ENCODE measurements around the gene KIF6.
"Not testable (repeated sequence)": the region's sequence is repeated elsewhere in the genome, so short reads cannot be mapped to it uniquely, and the experiment has no call there.

Gene KIF6

GRCh38 chr6:39755231-39755630 is 30.0 kb upstream of the KIF6 start:
- Histone ChIP-seq H3K27me3 (no peaks in the 10 kb centered on the region), H3K4me2 (no peak overlapping the region), H4K20me1 (no peaks in the 10 kb centered on the region), H3K4me1 (no peaks in the 10 kb centered on the region), H3K36me3 (no peaks in the 10 kb centered on the region), H3K4me3 (no peak overlapping the region), H3K9ac (no peak overlapping the region), H3K27ac (no peak overlapping the region), H3K9me3 (no peaks in the 10 kb centered on the region)
- no peak for TF ChIP-seq Cebpa-rat (IDR thresholded peaks at IDR 0.05)

GRCh38 chr6:39754514-39755115 is 29.4 kb upstream of the KIF6 start:
- H3K4me3 ChIP-seq = no peak overlapping the region
- no peaks in the 10 kb centered on the region for H3K36me3 ChIP-seq
- H4K20me1 ChIP-seq = no peaks in the 10 kb centered on the region
- TF ChIP-seq Cebpa-rat (IDR thresholded peaks at IDR 0.05) = no peak
- no peak overlapping the region for H3K9ac ChIP-seq
- no peaks in the 10 kb centered on the region for H3K9me3 ChIP-seq
- no peak overlapping the region for H3K4me2 ChIP-seq
- no peaks in the 10 kb centered on the region for H3K4me1 ChIP-seq
- no peak overlapping the region for H3K27ac ChIP-seq
- H3K27me3 ChIP-seq = no peaks in the 10 kb centered on the region

GRCh38 chr6:39753725-39754045 is 28.5 kb upstream of the KIF6 start:
- Histone ChIP-seq H4K20me1 (no peaks in the 10 kb centered on the region), H3K9ac (no peak overlapping the region), H3K4me1 (no peaks in the 10 kb centered on the region), H3K27me3 (no peaks in the 10 kb centered on the region), H3K4me3 (no peak overlapping the region), H3K4me2 (no peak overlapping the region), H3K27ac (no peak overlapping the region), H3K36me3 (no peaks in the 10 kb centered on the region), H3K9me3 (no peaks in the 10 kb centered on the region)
- TF ChIP-seq Cebpa-rat (IDR thresholded peaks at IDR 0.05) = no peak

- no peaks in the 10 kb centered on the region for H3K27me3 ChIP-seq
- no peak for TF ChIP-seq Cebpa-rat (IDR thresholded peaks at IDR 0.05)
- no peak overlapping the region for H3K4me3 ChIP-seq
- H3K36me3 ChIP-seq = no peaks in the 10 kb centered on the region
- H3K9ac ChIP-seq = no peak overlapping the region
- no peak overlapping the region for H3K4me2 ChIP-seq
- no peaks in the 10 kb centered on the region for H3K9me3 ChIP-seq
- no peaks in the 10 kb centered on the region for H3K4me1 ChIP-seq
- H4K20me1 ChIP-seq = no peaks in the 10 kb centered on the region
- no peak overlapping the region for H3K27ac ChIP-seq
Observed at GRCh38 chr6:39752835-39753724, 27.9 kb upstream of the KIF6 start.

- TF ChIP-seq Cebpa-rat (IDR thresholded peaks at IDR 0.05) = no peak
- no peak overlapping the region for H3K4me2 ChIP-seq
Observed at GRCh38 chr6:39746795-39747194, 21.6 kb upstream of the KIF6 start.

GRCh38 chr6:39733704-39734103 is 8.5 kb upstream of the KIF6 start:
- H3K27ac ChIP-seq = no peak overlapping the region
- H3K4me2 ChIP-seq = no peak overlapping the region
- no peaks in the 10 kb centered on the region for H3K4me1 ChIP-seq
- no peak overlapping the region for H3K9ac ChIP-seq
- no peaks in the 10 kb centered on the region for H3K27me3 ChIP-seq
- H3K4me3 ChIP-seq = no peak overlapping the region
- no peak for TF ChIP-seq Cebpa-rat (IDR thresholded peaks at IDR 0.05)
- no peaks in the 10 kb centered on the region for H4K20me1 ChIP-seq
- no peaks in the 10 kb centered on the region for H3K36me3 ChIP-seq
- H3K9me3 ChIP-seq = 0 out of 2 replicates have a peak, but pooled peaks cover 11% of the 10 kb centered on the region

More at GRCh38 chr6:39746795-39747194, 21.6 kb upstream of the KIF6 start:
- Histone ChIP-seq H3K36me3 (no peaks in the 10 kb centered on the region), H3K27me3 (no peaks in the 10 kb centered on the region), H3K9me3 (no peaks in the 10 kb centered on the region), H4K20me1 (no peaks in the 10 kb centered on the region), H3K27ac (no peak overlapping the region), H3K9ac (no peak overlapping the region), H3K4me1 (no peaks in the 10 kb centered on the region), H3K4me3 (no peak overlapping the region)

GRCh38 chr6:39731565-39731964 is 6.4 kb upstream of the KIF6 start:
- no peak for TF ChIP-seq Cebpa-rat (IDR thresholded peaks at IDR 0.05)
- Histone ChIP-seq H3K4me2 (no peak overlapping the region), H3K27ac (no peak overlapping the region), H3K4me3 (no peak overlapping the region), H3K27me3 (no peaks in the 10 kb centered on the region), H4K20me1 (no peaks in the 10 kb centered on the region), H3K9me3 (0 out of 2 replicates have a peak, but pooled peaks cover 5% of the 10 kb centered on the region), H3K4me1 (no peaks in the 10 kb centered on the region), H3K9ac (no peak overlapping the region), H3K36me3 (no peaks in the 10 kb centered on the region)

GRCh38 chr6:39729945-39730344 is 4.7 kb upstream of the KIF6 start:
- no peak overlapping the region for H3K27ac ChIP-seq
- no peaks in the 10 kb centered on the region for H3K27me3 ChIP-seq
- no peak overlapping the region for H3K9ac ChIP-seq
- H3K4me1 ChIP-seq = no peaks in the 10 kb centered on the region
- no peak overlapping the region for H3K4me2 ChIP-seq
- H3K4me3 ChIP-seq = no peak overlapping the region
- no peaks in the 10 kb centered on the region for H4K20me1 ChIP-seq
- no peak for TF ChIP-seq Cebpa-rat (IDR thresholded peaks at IDR 0.05)
- H3K9me3 ChIP-seq = no peaks in the 10 kb centered on the region
- no peaks in the 10 kb centered on the region for H3K36me3 ChIP-seq

- Histone ChIP-seq H3K36me3 (no peaks in the 10 kb centered on the region), H3K9ac (no peak overlapping the region), H3K27ac (no peak overlapping the region), H3K9me3 (no peaks in the 10 kb centered on the region), H3K4me3 (0 out of 2 replicates have a peak overlapping the region, but pooled peaks have one; percentile 68), H4K20me1 (no peaks in the 10 kb centered on the region), H3K4me2 (peak overlapping the region; percentile 71; the same call in 1 of the 2 replicates), H3K4me1 (no peaks in the 10 kb centered on the region), H3K27me3 (no peaks in the 10 kb centered on the region)
- TF ChIP-seq Cebpa-rat (IDR thresholded peaks at IDR 0.05) = no peak
Observed at GRCh38 chr6:39725632-39725997, 407 bp upstream of the KIF6 start.

GRCh38 chr6:39723350-39723749 is 1.9 kb downstream of the KIF6 start:
- not testable (repeated sequence) for H3K4me2 ChIP-seq, H3K27ac ChIP-seq, H3K27me3 ChIP-seq, H3K9ac ChIP-seq, H3K36me3 ChIP-seq, H3K9me3 ChIP-seq, H4K20me1 ChIP-seq, H3K4me3 ChIP-seq, H3K4me1 ChIP-seq
